Karpas-422 (cell line): Measurements from ENCODE around the gene HRCT1. TPM values are rescaled to one million over a fixed set of nuclear protein-coding genes. Genes with fewer than 3 reads are reported as not detected.

ENCODE experiments used
- DNase-seq: peaks from one replicate; pipeline ENCODE4 v3.0.0-alpha.2; 2015
- H2AFZ ChIP-seq: fragments of 200-600 bp; sonication (generic); 2 replicates; pipeline ENCODE4 v1.6.1; 2014; ENCODE audit warnings: antibody characterized with exemption, low read length, mixed read lengths
- H3K27ac ChIP-seq: fragments of 200-600 bp; sonication (generic); 2 replicates; pipeline ENCODE4 v1.5.1; 2014; ENCODE audit warnings: mild to moderate bottlenecking, low read length, moderate library complexity
- H3K27me3 ChIP-seq: fragments of 200-600 bp; sonication (generic); 2 replicates; pipeline ENCODE4 v1.6.1; 2014; ENCODE audit warnings: low read length, mixed read lengths
- H3K36me3 ChIP-seq: fragments of 200-600 bp; sonication (generic); 2 replicates; pipeline ENCODE4 v1.6.1; 2014; ENCODE audit warnings: low read length, mixed read lengths; ENCODE audit not compliant: insufficient read depth
- H3K4me1 ChIP-seq: fragments of 200-600 bp; sonication (generic); 2 replicates; pipeline ENCODE4 v1.6.1; 2014; ENCODE audit warnings: mild to moderate bottlenecking, low read length, mixed read lengths
- H3K4me2 ChIP-seq: fragments of 200-600 bp; sonication (generic); 2 replicates; pipeline ENCODE4 v1.6.1; 2014; ENCODE audit warnings: low read length, low read depth, mild to moderate bottlenecking; ENCODE audit not compliant: poor library complexity, severe bottlenecking
- H3K4me3 ChIP-seq: fragments of 200-600 bp; sonication (generic); 2 replicates; pipeline ENCODE4 v1.5.1; 2014; ENCODE audit warnings: mild to moderate bottlenecking, antibody characterized with exemption, low read length, mixed read lengths
- H3K79me2 ChIP-seq: fragments of 200-600 bp; sonication (generic); 2 replicates; pipeline ENCODE4 v1.6.1; 2014; ENCODE audit warnings: mild to moderate bottlenecking, low read length, mixed read lengths
- H3K9ac ChIP-seq: fragments of 200-600 bp; sonication (generic); 2 replicates; pipeline ENCODE4 v1.6.0; 2014; ENCODE audit warnings: low read length
- H3K9me2 ChIP-seq: fragments of 200-600 bp; sonication (generic), shearing (Covaris generic); replicated peaks from 2 replicates; pipeline ENCODE4 v1.6.0; 2014; ENCODE audit warnings: mild to moderate bottlenecking, low read length, moderate library complexity; ENCODE audit not compliant: insufficient read depth
- H3K9me3 ChIP-seq: fragments of 300-700, 200-600 bp; sonication (generic); 2 replicates; pipeline ENCODE4 v1.6.1; 2014; ENCODE audit warnings: low read length, mixed read lengths
- H4K20me1 ChIP-seq: fragments of 200-600 bp; sonication (generic); 2 replicates; pipeline ENCODE4 v1.6.1; 2014; ENCODE audit warnings: mild to moderate bottlenecking, antibody characterized with exemption, low read length, low read depth; ENCODE audit not compliant: insufficient read depth
- total RNA-seq: library from RNA; depleted of rRNA; stranded (reverse); fragments of >200 nt; shearing (Covaris generic); gene quantifications from 2 replicates; pipeline ENCODE4 v1.2.3, GENCODE V29; 2014; ENCODE audit warnings: low replicate concordance

The HRCT1 gene
- total RNA-seq, 1 experiment from 2014 or later, result not detected

DNA sequence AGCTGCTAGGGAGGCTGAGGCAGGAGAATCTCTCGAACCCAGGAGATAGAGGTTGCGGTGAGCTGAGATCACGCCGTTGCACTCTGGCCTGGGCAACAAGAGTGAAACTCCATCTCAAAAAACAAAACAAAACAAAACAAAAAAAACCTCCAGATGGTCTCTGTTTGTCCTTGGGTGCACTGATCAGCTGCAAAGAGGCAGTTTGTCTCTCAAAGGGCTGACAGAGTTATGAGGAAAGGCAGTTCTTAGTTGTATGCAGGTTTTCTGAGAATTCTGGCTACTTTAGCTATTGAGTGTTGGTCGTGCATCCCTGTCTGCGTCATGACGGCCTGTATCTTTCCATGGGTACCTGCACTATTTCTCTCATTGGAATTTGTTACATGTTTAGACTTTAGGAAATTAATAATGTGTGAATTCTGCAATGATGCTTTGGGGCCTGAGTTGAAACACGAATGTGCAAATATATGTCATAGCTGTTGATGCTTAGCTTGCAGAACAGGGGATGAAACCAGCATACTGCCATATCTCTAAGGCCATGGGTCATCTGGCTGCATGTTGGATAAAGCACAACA lies 33.8 kb downstream of the HRCT1 start:
- no peak overlapping the region for H3K9ac ChIP-seq
- peaks cover 16% of the 10 kb centered on the region for H3K4me1 ChIP-seq
- no peaks in the 10 kb centered on the region for H4K20me1 ChIP-seq
- no peak for DNase-seq
- H3K4me3 ChIP-seq, result no peak overlapping the region
- H3K36me3 ChIP-seq, result no peaks in the 10 kb centered on the region
- no peaks in the 10 kb centered on the region for H3K79me2 ChIP-seq
- H3K4me2 ChIP-seq, result no peak overlapping the region
- H3K27me3 ChIP-seq, result no peaks in the 10 kb centered on the region
- no peak overlapping the region for H3K27ac ChIP-seq
- no peaks in the 10 kb centered on the region for H3K9me3 ChIP-seq
- no peak overlapping the region for H2AFZ ChIP-seq
- no peaks in the 10 kb centered on the region for H3K9me2 ChIP-seq

DNA sequence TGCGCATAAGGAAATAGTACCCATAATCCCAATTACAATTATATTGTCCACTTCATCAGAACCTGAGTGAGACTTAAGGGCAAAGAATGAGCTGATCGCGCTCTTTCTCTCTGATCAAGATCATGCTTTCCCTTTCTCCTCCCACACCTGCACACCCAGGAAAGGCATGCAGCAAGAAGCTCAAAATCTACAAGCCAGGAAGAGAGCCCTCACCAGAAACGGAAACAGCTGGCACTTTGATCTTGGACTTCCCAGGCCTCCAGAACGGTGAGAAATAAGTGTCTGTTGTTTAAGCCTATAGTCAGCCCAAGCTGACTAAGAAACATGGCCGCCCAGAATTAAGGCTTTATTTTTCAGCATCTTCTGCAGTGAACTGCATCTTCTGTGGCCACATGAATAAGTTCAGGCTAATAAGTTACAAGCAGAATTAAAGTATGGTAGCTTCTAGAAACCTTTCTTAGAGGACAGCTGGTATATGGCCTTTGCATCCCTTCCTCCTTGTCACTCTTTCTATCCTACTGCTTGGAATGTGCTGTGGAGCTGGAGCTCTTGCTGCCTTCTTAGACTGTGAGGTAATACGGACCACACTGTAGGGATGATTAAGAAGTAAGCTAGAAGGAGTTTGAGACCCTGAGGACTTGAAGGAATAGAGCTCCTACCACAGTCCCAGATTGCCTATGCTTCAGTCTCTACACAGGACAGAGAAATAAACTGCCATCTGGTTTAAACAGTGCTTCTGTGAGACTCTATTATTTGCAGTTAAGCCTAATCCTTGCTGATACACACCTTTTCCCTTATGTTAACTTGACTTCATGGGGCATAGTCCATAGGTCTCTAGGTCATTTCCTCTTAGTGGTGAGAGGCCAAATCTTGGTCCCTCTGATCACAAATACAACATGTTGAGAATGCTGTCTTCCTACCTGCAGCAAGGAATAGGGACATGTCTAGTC lies 34.7 kb downstream of the HRCT1 start:
- Histone ChIP-seq H3K4me3 (no peak overlapping the region), H3K9me2 (no peaks in the 10 kb centered on the region), H3K27ac (no peak overlapping the region), H3K36me3 (no peaks in the 10 kb centered on the region), H3K4me2 (no peak overlapping the region), H4K20me1 (no peaks in the 10 kb centered on the region), H3K9ac (no peak overlapping the region), H3K4me1 (peaks cover 19% of the 10 kb centered on the region), H3K79me2 (no peaks in the 10 kb centered on the region), H2AFZ (no peak overlapping the region), H3K27me3 (no peaks in the 10 kb centered on the region), H3K9me3 (no peaks in the 10 kb centered on the region)
- DNase-seq, result no peak

- H3K4me1 ChIP-seq, result peaks cover 16% of the 10 kb centered on the region
- no peaks in the 10 kb centered on the region for H4K20me1 ChIP-seq
- DNase-seq, result no peak
- no peak overlapping the region for H3K27ac ChIP-seq
- H3K27me3 ChIP-seq, result no peaks in the 10 kb centered on the region
- H3K9me2 ChIP-seq, result no peaks in the 10 kb centered on the region
- H3K79me2 ChIP-seq, result no peaks in the 10 kb centered on the region
- H2AFZ ChIP-seq, result no peak overlapping the region
- H3K9ac ChIP-seq, result no peak overlapping the region
- H3K9me3 ChIP-seq, result no peaks in the 10 kb centered on the region
- H3K4me3 ChIP-seq, result no peak overlapping the region
- H3K4me2 ChIP-seq, result no peak overlapping the region
- H3K36me3 ChIP-seq, result no peaks in the 10 kb centered on the region
These were observed 36.3 kb downstream of the HRCT1 start for GRCh38 chr9:35942286-35942685.

DNA sequence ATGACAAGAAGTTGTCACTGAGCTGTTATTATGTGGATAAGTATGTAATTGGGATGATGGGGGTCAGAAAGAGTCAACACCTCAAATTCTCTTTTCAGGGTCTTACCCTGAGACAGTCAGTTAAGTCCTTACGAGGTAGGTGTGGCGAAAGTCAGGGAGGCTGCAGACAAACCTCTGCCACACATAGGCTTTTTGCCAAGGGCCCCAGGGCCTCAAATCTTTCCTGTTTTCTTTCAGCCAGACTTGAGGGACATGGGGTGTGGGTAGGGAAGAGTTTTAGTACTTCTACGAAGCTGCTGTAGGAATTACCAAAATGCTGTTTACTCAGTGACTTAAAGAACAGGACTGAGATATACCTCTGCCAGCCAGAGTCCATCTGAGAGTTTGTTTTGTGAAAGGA lies 38.2 kb downstream of the HRCT1 start:
- Histone ChIP-seq H3K9ac (no peak overlapping the region), H3K4me2 (no peak overlapping the region), H4K20me1 (no peaks in the 10 kb centered on the region), H3K9me3 (no peaks in the 10 kb centered on the region), H3K36me3 (no peaks in the 10 kb centered on the region), H3K79me2 (no peaks in the 10 kb centered on the region), H3K9me2 (no peaks in the 10 kb centered on the region), H3K4me3 (no peak overlapping the region), H3K27ac (no peak overlapping the region), H3K4me1 (peaks cover 6% of the 10 kb centered on the region), H3K27me3 (no peaks in the 10 kb centered on the region), H2AFZ (no peak overlapping the region)
- DNase-seq, result no peak

GRCh38 chr9:35944841-35945240 lies 38.8 kb downstream of the HRCT1 start:
- no peak for DNase-seq
- Histone ChIP-seq H3K4me1 (peaks cover 6% of the 10 kb centered on the region), H3K4me2 (no peak overlapping the region), H3K4me3 (no peak overlapping the region), H3K79me2 (no peaks in the 10 kb centered on the region), H3K9me2 (no peaks in the 10 kb centered on the region), H4K20me1 (no peaks in the 10 kb centered on the region), H3K36me3 (no peaks in the 10 kb centered on the region), H3K27me3 (no peaks in the 10 kb centered on the region), H3K9me3 (no peaks in the 10 kb centered on the region), H3K9ac (no peak overlapping the region), H2AFZ (no peak overlapping the region), H3K27ac (no peak overlapping the region)

- no peaks in the 10 kb centered on the region for H3K27me3 ChIP-seq
- no peaks in the 10 kb centered on the region for H4K20me1 ChIP-seq
- DNase-seq, result peak; percentile 82
- H3K79me2 ChIP-seq, result no peaks in the 10 kb centered on the region
- peak overlapping the region; percentile 86; the same call in 1 of the 2 replicates for H2AFZ ChIP-seq
- H3K36me3 ChIP-seq, result no peaks in the 10 kb centered on the region
- no peak overlapping the region for H3K4me3 ChIP-seq
- H3K27ac ChIP-seq, result no peak overlapping the region
- H3K9ac ChIP-seq, result no peak overlapping the region
- no peaks in the 10 kb centered on the region for H3K9me3 ChIP-seq
- H3K4me1 ChIP-seq, result peaks cover 6% of the 10 kb centered on the region
- H3K4me2 ChIP-seq, result peak overlapping the region; percentile 52
- no peaks in the 10 kb centered on the region for H3K9me2 ChIP-seq
These were observed 39.5 kb downstream of the HRCT1 start for GRCh38 chr9:35945341-35946018.

DNA sequence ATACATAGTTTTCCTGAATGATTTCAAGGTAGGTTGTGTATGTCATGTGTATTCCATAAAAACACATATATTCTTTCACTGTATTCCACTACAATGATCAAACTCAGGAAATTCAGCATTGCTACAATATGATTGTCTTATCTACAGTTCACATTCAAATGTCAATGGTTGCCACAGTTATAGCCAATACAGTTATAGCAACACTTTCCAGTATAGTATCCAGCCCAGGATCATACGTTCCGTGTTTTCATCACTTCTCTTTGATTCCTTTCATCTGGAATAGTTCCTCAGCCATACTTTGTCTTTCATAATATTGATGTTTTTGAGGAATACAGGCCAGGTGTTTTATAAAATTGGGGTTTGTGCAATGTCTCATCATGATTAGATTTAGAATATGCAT lies 42.4 kb downstream of the HRCT1 start:
- H3K27me3 ChIP-seq, result no peaks in the 10 kb centered on the region
- H3K9me2 ChIP-seq, result no peaks in the 10 kb centered on the region
- no peak overlapping the region for H3K9ac ChIP-seq
- H3K4me2 ChIP-seq, result no peak overlapping the region
- H3K36me3 ChIP-seq, result no peaks in the 10 kb centered on the region
- DNase-seq, result no peak
- H3K4me3 ChIP-seq, result no peak overlapping the region
- H3K27ac ChIP-seq, result no peak overlapping the region
- H2AFZ ChIP-seq, result no peak overlapping the region
- H4K20me1 ChIP-seq, result no peaks in the 10 kb centered on the region
- no peaks in the 10 kb centered on the region for H3K79me2 ChIP-seq
- H3K9me3 ChIP-seq, result no peaks in the 10 kb centered on the region
- peaks cover 6% of the 10 kb centered on the region for H3K4me1 ChIP-seq

GRCh38 chr9:35948901-35949318 lies 42.9 kb downstream of the HRCT1 start:
- peak; percentile 22 for DNase-seq
- no peaks in the 10 kb centered on the region for H3K27me3 ChIP-seq
- no peaks in the 10 kb centered on the region for H3K9me3 ChIP-seq
- H3K36me3 ChIP-seq, result no peaks in the 10 kb centered on the region
- no peaks in the 10 kb centered on the region for H3K9me2 ChIP-seq
- H3K4me3 ChIP-seq, result no peak overlapping the region
- H3K79me2 ChIP-seq, result no peaks in the 10 kb centered on the region
- H3K4me1 ChIP-seq, result peaks cover 6% of the 10 kb centered on the region
- no peaks in the 10 kb centered on the region for H4K20me1 ChIP-seq
- no peak overlapping the region for H2AFZ ChIP-seq
- H3K27ac ChIP-seq, result no peak overlapping the region
- H3K9ac ChIP-seq, result no peak overlapping the region
- no peak overlapping the region for H3K4me2 ChIP-seq
